GM19240 (cell line): Measurements from ENCODE around the gene NECAP2.
"Not testable (repeated sequence)": the region's sequence is repeated elsewhere in the genome, so short reads cannot be mapped to it uniquely, and the experiment has no call there.

Experiments used
- DNase-seq: peaks from one replicate; pipeline ENCODE4 v3.0.0; 2011; ENCODE audit warnings: low spot score; ENCODE audit not compliant: insufficient read length

Gene NECAP2

DNA sequence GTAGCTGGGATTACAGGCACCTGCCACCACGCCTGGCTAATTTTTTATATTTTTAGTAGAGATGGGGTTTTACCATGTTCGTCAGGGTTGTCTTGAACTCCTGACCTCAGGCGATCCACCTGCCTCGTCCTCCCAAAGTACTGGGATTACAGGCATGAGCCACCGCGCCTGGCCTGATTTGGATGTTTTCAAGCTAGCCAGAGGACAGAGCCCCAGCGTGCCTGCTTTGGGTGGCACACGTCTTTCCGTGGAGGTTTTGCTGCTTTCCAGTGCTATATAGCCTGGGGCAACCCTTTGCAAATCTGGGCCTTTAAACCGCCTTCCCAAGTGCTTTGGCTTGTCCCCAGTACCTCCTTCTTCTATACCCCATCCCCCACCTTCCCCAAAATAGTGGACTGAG is 15.6 kb downstream of the NECAP2 start:
- not testable (repeated sequence) for DNase-seq

DNA sequence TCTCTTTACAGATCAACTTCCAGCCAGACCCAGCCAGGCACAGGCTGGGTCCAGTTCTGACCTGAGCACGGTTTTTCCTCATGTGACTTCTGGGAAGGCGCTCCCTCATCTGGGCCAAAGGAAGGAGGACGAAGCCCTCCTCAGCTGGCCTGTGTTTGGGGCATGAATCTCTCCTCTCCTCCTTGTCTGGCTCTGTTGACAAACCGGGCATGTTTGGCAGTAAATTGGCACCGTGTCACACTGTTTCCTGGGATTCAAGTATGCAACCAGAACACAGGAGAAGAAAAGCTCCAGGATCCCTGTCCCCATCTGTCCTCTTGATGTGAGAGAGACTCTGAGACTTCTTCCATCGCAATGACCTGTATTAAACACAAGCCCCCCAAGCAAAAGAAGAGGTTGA is 18.3 kb downstream of the NECAP2 start:
- no peak for DNase-seq

DNA sequence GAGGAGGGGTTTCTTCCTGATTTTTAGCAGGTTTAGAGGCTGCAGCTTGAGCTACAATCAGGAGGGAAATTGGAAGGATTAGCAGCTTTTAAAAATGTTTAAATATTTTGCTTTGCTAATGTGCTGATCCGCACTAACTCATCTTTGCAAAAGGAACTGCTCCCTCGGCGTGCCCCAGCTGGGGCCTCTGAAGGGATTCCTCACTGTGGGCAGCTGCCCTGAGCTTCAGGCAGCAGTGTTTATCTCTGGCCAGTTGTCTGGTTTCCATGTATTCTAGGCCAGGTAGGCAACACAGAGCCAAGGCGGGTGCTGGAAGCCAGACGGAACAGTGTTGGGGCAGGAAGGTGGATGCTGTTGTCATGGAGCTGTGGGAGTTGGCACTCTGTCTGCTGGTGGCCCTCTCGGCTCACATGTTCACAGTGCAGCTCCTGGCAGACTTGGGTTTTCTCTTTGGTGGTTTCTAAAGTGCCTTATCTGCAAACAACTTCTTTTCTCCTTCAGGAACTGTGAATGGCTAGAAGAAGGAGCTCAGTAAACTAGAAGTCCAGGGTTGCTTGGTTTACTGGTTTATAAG is 18.9 kb downstream of the NECAP2 start:
- no peak for DNase-seq

DNA sequence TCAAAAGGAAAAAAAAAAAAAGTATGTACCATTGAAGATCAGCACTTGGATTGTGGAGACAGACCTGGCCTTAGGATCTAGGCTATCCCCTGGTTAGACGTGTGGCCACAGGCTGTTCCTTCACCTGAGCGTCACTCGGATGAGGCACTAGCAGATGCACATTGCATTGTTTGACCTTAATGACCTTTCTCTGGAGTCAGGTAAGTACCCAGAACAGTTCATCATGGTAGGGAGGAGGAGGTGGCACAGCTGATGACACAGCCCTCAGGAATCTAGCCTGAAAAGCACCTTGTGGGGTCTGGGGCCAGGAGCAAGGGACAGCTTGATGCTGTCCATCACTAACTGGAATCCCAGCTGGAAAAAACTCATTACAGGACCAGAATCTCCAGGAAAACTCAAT is 21.2 kb downstream of the NECAP2 start:
- no peak for DNase-seq

DNA sequence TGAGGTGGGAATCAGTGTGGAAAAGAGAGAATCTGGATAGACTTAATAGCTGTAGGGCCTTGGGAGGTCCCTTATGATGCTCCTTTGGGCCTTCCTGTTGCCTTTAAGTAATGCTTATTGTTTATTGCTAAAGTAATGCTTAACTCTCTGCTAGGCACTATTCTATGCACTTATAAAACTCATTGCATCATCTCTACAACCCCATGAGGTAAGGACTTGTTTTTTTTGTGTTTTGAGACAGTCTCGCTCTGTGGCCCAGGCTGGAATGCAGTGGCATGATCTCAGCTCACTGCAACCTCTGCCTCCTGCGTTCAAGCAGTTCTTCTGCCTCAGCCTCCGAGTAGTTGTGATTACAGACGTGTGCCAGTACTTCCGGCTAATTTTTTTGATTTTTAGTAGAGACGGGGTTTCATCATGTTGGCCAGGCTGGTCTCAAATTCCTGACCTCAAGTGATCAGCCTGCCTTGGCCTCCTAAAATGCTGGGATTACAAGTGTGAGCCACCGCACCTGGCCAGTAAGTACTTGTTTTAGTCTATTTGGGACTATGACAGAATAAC is 22.3 kb downstream of the NECAP2 start:
- DNase-seq: no peak

DNA sequence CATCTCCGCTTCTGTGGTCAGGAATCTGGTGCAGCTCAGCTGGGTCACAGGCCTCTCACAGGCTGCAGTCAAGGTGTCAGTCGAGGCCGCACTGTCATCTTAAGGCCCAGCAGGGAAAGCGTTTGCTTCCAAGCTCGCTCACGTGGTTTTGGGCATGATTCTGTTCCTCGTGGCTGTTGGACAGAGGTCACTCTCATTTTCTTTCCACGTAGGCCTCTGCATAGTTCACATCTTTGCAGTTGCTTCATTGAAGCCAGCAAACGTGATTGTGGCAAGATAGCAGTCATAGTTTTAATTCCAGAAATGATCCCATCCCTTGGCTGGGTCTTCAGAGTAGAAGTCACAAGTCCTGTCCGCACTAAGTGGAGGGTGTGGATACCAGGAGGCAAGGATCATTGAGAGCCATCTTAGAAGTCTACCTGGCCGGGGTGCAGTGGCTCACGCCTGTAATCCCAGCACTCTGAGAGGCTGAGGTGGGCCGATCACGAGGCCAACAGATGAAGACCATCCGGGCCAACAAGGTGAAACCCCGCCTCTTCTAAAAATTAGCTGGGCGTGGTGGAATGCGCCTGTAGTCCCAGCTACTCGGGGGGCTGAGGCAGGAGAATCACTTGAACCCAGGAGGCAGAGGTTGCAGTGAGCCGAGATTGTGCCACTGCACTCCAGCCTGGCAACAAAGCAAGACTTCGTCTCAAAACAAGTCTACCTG is 24.5 kb downstream of the NECAP2 start:
- DNase-seq: no peak

DNA sequence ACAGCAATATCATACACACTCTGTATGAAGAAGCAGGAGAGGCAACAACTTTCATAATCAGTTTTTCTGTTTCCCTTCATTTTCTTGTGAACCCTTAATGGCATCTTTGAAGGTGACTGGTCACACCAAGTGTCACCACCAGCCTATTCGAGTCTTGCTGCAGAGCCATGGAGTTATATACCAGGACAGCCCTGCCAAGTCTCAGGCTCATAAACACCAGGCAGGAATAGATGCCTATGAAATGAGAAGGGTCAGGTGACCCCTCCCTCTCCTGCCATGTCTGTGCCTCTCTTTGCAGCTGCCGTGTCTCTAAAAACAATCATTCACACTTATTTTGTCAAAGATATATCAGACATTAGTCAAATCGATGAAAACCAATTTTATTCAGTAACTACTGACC is 28.0 kb downstream of the NECAP2 start:
- DNase-seq: no peak

DNA sequence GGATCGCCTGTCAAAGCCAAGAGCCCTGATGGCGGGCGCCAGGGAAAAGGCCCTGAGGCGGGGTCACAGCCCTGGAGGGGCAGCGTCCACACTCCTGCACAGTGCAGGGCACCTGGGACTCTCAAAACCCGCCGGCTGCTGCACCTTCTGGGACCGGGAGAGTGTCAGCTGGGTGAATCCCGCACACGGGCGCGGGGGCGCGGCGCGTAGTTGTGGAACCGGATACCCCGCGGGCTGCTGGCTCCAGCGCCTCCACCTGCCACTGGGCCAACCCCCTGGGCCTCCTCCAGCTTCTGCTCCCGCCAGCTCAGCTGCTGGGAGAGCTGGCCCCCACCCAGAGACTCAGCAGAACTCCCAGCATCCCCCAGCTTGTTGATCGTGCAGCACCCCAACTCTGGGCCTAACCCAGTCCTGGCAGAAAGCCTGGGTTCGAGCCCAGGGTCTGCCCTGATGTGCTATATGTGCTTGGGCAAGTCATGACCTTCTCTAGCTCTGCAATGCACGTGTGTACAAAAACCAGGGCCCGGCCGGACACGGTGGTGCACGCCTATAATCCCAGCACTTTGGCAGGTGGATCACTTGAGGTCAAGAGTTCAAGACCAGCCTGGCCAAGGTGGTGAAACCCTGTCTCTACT is 33.8 kb downstream of the NECAP2 start:
- DNase-seq: no peak

DNA sequence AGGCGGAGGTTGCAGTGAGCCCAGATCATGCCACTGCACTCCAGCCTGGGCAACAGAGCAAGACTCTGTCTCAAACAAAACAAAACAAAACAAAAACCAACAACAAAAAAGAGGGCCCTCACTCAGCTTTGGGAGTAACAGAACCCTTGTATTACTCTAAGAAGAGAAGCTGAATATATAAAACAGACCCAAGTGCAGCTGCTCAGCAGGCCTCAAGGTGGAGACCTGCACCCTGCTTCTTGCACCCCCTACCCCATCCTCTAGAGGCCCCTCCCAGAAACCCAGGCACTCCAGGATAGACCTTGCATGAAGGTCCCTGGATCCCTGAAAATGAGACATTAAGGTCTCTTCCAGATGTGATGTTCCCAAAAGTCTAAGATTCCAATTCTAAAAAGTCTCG is 34.4 kb downstream of the NECAP2 start:
- DNase-seq: not testable (repeated sequence)

DNA sequence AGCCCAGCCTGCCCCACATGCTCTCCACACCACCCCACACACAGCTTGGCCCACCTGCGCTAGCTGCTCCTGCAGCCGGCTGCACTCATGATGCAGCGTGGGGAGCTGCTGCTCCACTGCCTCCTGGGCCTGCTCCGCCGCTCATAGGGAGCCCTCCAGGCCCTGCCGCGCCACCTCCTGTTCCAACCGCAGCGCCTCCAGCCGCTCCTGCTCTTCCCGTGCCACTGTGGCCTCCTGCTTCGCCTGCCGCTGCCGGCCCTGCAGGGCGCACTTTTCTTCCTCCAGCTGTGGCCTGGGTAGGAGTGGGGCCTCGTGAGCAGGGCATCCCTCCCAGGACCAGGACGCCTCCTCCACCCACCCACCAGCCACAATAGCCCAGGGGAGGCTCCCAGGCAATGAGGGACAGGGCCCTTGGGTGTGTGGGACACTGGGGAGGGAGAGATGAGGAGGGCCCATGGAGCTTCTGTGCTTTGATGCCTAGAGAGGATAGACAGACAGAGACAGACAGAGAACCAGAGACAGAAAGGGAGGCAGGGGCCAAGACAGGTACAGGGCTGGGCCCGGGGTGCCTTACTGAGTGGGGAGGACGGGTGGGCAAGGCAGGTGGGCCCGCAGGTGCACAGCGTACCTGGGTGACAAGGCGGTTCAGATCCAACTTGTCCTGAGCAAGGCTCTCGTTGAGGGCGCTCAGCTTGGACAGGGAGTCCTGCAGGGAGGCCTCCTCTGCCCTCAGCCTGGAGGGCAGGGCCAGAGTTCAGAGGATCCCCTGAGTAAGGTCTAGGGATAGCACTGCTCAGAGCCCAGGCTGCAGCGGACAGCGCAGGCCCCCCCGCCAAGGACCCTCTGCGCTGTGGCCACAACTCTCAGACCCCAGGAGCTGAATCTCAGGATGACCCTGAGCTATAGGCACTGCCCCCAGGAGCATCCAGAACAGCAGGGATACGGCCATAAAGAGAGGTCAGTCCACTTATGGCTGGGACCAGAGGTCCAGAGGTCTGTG is 35.5 kb downstream of the NECAP2 start:
- not testable (repeated sequence) for DNase-seq

DNA sequence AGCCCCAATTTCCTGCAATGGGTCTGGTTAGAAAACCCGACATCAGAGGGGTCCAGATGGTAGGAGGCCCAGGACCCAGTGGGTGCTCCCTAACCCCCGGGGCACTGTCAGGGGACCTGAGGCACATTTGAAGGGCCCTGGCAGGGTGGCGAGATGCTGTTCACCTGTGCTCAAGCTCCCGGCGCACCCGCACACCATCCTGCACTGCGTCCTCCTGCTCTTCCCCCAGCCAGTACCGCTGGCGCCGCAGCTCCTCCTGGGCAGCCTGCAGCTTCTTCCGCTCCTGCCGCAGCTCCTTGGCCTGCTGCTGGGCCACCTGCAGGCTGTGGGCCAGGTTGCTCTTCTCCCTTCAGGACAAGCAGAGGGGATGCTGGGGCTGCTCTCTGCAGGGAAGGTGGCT is 37.6 kb downstream of the NECAP2 start:
- DNase-seq: no peak

DNA sequence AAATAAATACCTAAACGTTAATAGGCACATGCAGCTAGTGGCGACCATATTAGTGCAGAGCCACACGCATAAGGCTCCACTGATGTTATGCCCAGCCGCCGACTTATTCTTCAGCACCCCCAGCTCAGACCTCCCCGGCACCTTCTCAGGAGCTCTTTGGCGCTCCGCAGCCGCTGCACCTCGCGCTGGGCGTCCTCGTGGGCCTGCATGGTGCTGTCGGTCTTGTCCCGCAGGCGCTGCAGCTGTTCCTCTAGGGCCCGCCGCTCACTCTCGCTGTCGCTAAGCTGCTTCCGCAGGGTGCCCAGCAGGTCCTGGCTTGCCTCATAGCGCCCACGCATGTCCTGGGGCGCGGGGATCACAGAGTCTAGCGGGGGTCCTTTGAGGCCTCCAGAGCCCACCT is 42.6 kb downstream of the NECAP2 start:
- DNase-seq: not testable (repeated sequence)

DNA sequence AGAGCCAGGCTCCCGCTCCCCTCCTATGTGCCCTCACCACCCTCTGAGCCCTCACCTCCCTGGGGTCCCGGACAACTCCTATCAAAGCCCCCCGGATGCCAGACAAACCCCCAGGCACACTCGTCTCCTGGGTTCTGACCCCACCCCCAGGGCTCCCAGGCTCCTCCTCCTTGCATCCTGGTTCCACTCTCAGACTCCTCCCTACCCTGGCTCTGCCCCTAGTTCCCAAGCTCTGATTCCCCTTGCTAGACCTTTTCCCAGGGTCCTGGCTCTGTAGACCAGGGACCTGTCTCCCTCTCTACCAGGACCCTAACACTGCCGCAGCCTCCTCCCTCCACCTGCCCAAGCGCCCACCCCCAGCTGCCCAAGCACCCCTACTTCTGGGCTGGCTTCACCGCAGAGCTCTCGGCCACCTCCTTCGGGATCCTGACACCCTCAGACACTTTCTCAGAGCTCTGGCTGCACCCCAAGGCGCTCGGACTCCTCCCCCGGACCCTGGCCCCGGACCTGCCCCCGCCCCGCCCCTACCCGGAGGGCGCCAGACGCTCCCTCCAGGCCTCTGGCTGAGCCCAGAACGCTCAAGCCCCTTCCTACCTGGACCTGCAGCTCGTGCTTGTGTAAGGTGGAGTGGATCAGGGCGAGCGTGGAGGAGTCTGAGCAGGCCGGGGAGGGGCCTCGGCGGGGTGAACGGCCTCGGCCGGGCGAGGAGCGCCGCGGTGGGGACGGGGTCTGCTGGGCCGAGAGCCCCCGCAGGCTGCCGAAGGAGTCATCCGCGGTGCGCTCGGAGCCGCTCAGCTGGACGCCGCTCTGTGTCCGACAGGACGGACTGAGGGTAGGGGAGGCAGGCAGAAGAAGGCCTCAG is 43.3 kb downstream of the NECAP2 start:
- DNase-seq: not testable (repeated sequence)

DNA sequence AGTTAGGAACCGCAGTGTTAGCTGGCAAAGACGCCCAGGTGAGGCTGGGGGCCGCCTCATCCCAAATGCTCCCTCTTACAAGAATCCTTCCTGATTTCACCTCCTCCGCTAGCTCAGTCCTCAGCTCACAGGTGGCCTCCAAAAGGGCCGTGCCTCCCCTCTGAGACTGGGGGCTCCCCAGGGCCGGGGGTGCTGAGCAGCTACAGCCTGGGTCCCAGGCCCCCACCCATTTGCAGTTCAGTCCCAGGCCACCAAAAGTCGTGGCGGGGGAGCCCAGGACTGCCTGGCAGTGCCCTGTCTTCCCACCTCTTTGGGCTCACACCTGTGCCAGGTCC is 43.9 kb downstream of the NECAP2 start:
- DNase-seq: no peak

DNA sequence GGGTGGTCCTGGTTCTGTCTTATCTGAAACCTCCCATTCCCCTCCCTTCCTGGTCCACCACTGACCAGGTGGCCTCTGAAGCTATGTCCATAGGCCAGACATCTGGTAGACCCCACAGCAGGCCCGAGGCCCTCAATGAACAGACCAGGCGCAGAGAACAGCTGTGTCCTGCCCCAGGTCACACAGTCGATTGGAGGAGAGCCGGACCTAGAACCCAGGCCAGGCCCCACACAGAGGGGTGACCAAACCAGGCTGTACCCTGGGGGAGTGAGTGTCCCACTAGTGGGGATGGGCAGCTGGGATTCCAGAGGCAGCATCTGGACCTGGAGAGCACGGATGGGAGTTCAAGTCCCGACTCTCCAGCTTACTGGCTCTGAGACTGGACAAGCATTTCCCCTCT is 44.4 kb downstream of the NECAP2 start:
- DNase-seq: no peak

DNA sequence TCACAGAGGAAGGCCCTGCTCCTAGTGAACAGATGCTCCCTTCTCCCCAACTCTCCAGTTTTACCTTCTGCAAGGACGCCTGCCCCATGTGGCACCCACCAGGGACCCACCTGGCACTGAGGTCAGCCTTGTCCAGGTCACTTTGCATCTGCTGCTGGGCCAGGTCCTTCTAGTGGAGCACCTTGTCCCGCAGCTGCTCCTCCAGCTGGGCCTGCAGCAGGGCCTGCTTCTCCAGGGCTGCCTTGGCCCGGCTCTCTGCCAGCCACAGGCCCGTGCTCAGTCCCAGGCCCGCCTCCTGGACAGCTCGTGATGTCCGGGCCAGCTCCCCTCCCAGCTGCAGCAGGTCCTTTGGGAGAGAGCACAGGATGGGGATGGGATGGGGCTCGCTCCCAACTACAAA is 45.8 kb downstream of the NECAP2 start:
- not testable (repeated sequence) for DNase-seq

DNA sequence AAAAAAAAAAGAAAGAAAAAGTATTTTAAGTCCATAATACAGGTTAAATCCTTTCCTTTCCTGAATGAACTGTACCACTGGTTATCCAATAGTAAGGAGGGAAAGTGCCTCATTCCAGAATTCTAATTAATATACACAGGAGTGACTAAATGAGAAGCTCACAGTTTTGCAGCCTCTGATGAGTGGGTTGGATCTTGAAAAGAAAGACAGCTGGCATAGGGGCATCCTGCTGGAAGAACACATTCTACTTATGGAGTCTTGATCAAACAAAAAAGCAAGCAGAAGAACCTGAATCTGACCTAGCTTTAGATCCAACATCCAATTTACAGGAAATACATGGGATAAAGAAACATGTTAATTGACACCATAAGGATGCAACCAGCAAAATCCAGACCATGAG is 46.5 kb downstream of the NECAP2 start:
- DNase-seq: not testable (repeated sequence)

DNA sequence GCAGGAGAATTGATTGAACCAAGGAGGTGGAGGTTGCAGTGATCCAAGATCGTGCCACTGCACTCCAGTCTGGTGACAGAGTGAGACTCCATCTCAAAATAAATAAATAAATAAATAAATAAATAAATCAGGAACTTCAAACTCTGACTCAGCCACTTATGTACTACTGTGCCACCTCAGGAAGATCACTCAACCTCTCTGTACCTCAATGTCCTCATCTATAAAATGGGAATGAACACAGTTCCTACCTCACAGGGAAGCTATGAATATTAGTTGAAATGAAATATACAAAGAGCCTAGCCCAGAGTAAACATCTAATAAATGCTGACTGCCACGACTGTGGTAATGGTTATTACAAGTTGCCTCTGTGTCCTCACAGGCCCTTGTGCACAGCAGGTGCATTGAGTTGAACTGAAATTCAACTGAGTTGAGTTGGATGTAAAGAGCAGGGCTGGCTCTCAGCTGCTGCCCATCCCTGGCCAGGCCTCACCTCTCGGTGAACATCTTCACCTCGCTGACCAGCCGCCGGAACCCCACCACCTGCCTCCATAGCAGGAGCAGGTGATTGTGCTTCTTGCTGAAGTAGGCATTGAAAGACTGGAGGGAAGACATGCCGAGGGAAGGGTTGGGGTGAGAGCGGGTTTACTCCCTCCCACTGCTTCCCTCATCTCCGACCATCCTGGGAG is 48.8 kb downstream of the NECAP2 start:
- DNase-seq: not testable (repeated sequence)

DNA sequence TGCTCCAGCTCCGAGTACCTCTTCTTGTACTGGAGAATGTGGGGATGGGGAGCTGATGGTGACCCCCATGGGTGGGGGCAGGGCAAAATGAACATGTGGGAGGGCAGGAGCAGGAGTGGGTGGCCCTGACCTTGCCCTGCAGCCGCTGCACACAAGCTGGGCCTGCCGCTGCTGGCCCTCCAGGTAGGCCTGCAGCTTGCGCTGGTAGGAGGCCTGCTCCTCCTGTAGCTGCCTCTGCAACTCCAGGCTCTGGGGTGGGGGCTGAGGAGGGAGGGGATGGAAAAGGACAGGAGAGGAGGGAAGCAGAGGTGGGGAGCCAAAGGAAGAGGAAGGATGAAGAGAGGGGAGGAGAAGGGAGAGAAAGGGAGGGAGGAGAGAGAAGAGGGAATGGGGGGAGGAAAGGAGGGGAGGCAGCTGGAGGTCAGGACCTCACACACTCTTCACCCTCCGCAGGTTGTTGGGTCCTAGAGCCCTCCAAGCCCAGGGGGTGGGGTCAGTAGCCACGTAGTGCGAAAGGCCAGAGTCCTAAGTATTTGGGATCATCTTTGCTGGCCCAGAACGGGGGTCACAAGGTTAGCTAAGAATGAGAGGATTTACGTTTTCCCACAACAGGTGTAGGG is 50.6 kb downstream of the NECAP2 start:
- no peak for DNase-seq
